SK-N-SH treated with all-trans-retinoic acid at 6 μM for 48 hours (cell line): Measurements from ENCODE around the gene CACNA2D3.

Experiments
- ATAC-seq: fragments of 200-7000 bp; cut with Tn5 transposase; 3 replicates; pipeline ENCODE4 v1.9.1; 2020; ENCODE audit warnings: mild to moderate bottlenecking, moderate library complexity
- ARNTL ChIP-seq: fragments of 450-650 bp; formaldehyde crosslinking; IDR thresholded peaks from 2 replicates; pipeline ENCODE4 v1.5.0; 2020; ENCODE audit warnings: low read depth, mild to moderate bottlenecking, moderate library complexity, borderline replicate concordance
- BACH2 ChIP-seq: fragments of 250-450 bp; sonication (Bioruptor Pico); IDR thresholded peaks from 2 replicates; pipeline ENCODE4 v1.9.0; 2021; ENCODE audit warnings: mild to moderate bottlenecking, borderline replicate concordance
- CREB5 ChIP-seq: fragments of 250-450 bp; sonication (Bioruptor Pico); IDR thresholded peaks from 2 replicates; pipeline ENCODE4 v1.5.1; 2020; ENCODE audit warnings: low read depth, mild to moderate bottlenecking, moderate library complexity
- CSDC2 ChIP-seq: fragments of 250-450 bp; sonication (Bioruptor Pico); IDR thresholded peaks from 2 replicates; pipeline ENCODE4 v1.5.0; 2020; ENCODE audit warnings: mild to moderate bottlenecking, moderate library complexity
- ISL1 ChIP-seq: fragments of 250-450 bp; sonication (Bioruptor Pico); IDR thresholded peaks from 2 replicates; pipeline ENCODE4 v2.1.2; 2022; ENCODE audit warnings: mild to moderate bottlenecking, moderate library complexity
- OSR1 ChIP-seq: fragments of 250-450 bp; sonication (Bioruptor Pico); IDR thresholded peaks from 2 replicates; pipeline ENCODE4 v1.8.0; 2022; ENCODE audit warnings: moderate library complexity, mild to moderate bottlenecking, inconsistent platforms
- PATZ1 ChIP-seq: fragments of 250-450 bp; sonication (Bioruptor Pico); IDR thresholded peaks from 2 replicates; pipeline ENCODE4 v1.8.0; 2020; ENCODE audit warnings: mild to moderate bottlenecking, moderate library complexity, borderline replicate concordance
- POU6F1 ChIP-seq: fragments of 250-450 bp; sonication (Bioruptor Pico); IDR thresholded peaks from 2 replicates; pipeline ENCODE4 v1.8.0; 2021; ENCODE audit warnings: low read depth, mild to moderate bottlenecking, moderate library complexity, borderline replicate concordance
- PPARA ChIP-seq: fragments of 250-450 bp; sonication (Bioruptor Pico); IDR thresholded peaks from 2 replicates; pipeline ENCODE4 v1.5.0; 2020; ENCODE audit warnings: mild to moderate bottlenecking, borderline replicate concordance
- RARB ChIP-seq: fragments of 250-450 bp; sonication (Bioruptor Pico); IDR thresholded peaks from 2 replicates; pipeline ENCODE4 v1.8.0; 2021; ENCODE audit warnings: mild to moderate bottlenecking, moderate library complexity
- SNAI2 ChIP-seq: fragments of 250-450 bp; sonication (Bioruptor Pico); IDR thresholded peaks from 2 replicates; pipeline ENCODE4 v1.5.0; 2020; ENCODE audit warnings: mild to moderate bottlenecking, moderate library complexity
- TCF4 ChIP-seq: fragments of 250-450 bp; sonication (Bioruptor Pico); IDR thresholded peaks from 2 replicates; pipeline ENCODE4 v1.8.0; 2021; ENCODE audit warnings: mild to moderate bottlenecking, moderate library complexity, borderline replicate concordance
- TSHZ2 ChIP-seq: fragments of 250-450 bp; sonication (Bioruptor Pico); IDR thresholded peaks from 2 replicates; pipeline ENCODE4 v1.5.0; 2020; ENCODE audit warnings: mild to moderate bottlenecking, moderate library complexity
- ZC3H10 ChIP-seq: fragments of 250-450 bp; sonication (Bioruptor Pico); IDR thresholded peaks from 2 replicates; pipeline ENCODE4 v1.5.1; 2021; ENCODE audit warnings: mild to moderate bottlenecking, moderate library complexity
- ZFP3 ChIP-seq: fragments of 250-450 bp; sonication (Bioruptor Pico); IDR thresholded peaks from 2 replicates; pipeline ENCODE4 v1.5.0; 2020; ENCODE audit warnings: mild to moderate bottlenecking, moderate library complexity
- ZFP30 ChIP-seq: fragments of 450-650 bp; formaldehyde crosslinking; IDR thresholded peaks from 2 replicates; pipeline ENCODE4 v1.5.0; 2022; ENCODE audit warnings: mild to moderate bottlenecking, moderate library complexity
- ZNF565 ChIP-seq: fragments of 450-650 bp; formaldehyde crosslinking; conservative IDR thresholded peaks from 2 replicates; pipeline ENCODE4 v1.5.0; 2020; ENCODE audit warnings: low read depth, mild to moderate bottlenecking, moderate library complexity
- ZNF8 ChIP-seq: fragments of 450-650 bp; formaldehyde crosslinking; IDR thresholded peaks from 2 replicates; pipeline ENCODE4 v1.5.0; 2020; ENCODE audit warnings: mild to moderate bottlenecking, moderate library complexity

CACNA2D3 gene

GRCh38 chr3:54303517-54304375 lies 181.4 kb downstream of the CACNA2D3 start:
- no peak for ATAC-seq
- no peak for TF ChIP-seq CSDC2 (CRISPR knock-in tag)
- TF ChIP-seq PATZ1 (CRISPR knock-in tag): no peak
- TF ChIP-seq OSR1: no peak
- no peak for TF ChIP-seq ZC3H10
- no peak for TF ChIP-seq CREB5 (CRISPR knock-in tag)
- TF ChIP-seq ZNF8: no peak
- TF ChIP-seq TSHZ2 (CRISPR knock-in tag): no peak
- no peak for TF ChIP-seq PPARA
- TF ChIP-seq RARB (CRISPR knock-in tag): no peak
- no peak for TF ChIP-seq ZFP30
- TF ChIP-seq ZFP3 (CRISPR knock-in tag): no peak
- TF ChIP-seq, all 23 proteins: peak for 0

- peak; percentile 30; the same call in 1 of the 2 replicates for TF ChIP-seq TCF4
- TF ChIP-seq ZNF565 (CRISPR knock-in tag): no peak
- TF ChIP-seq, all 23 proteins: peak for 1
- ATAC-seq: no peak
These were observed 182.5 kb downstream of the CACNA2D3 start for GRCh38 chr3:54304877-54305276.

GRCh38 chr3:54305409-54306099 lies 183.2 kb downstream of the CACNA2D3 start:
- no peak for ATAC-seq
- TF ChIP-seq ISL1 (no peak), PATZ1 (CRISPR knock-in tag) (no peak), ZC3H10 (no peak), ZNF565 (CRISPR knock-in tag) (no peak), SNAI2 (CRISPR knock-in tag) (no peak), ARNTL (CRISPR knock-in tag) (no peak), BACH2 (CRISPR knock-in tag) (no peak), TSHZ2 (CRISPR knock-in tag) (no peak), POU6F1 (no peak), OSR1 (no peak), PPARA (no peak), RARB (CRISPR knock-in tag) (no peak)
